GM19468 (cell line): ENCODE results near the gene SLC2A1.

ENCODE experiments used
- ATAC-seq: cut with Tn5 transposase; IDR thresholded peaks from one replicate; pipeline ENCODE4 v1.9.1; 2021; ENCODE audit warnings: mild to moderate bottlenecking, moderate library complexity, moderate number of reproducible peaks; ENCODE audit not compliant: unreplicated experiment; ENCODE audit errors: extremely low read depth

Gene SLC2A1

GRCh38 chr1:42944246-42944928, 14.3 kb downstream of the SLC2A1 start:
- no peak for ATAC-seq

- no peak for ATAC-seq
These were observed 14.9 kb downstream of the SLC2A1 start for GRCh38 chr1:42943728-42944127.

- no peak for ATAC-seq
These were observed 15.5 kb downstream of the SLC2A1 start for GRCh38 chr1:42943166-42943565.

- no peak for ATAC-seq
These were observed 16.2 kb downstream of the SLC2A1 start for GRCh38 chr1:42942444-42942843.

GRCh38 chr1:42941640-42942330, 16.9 kb downstream of the SLC2A1 start:
- no peak for ATAC-seq

GRCh38 chr1:42940851-42941639, 17.6 kb downstream of the SLC2A1 start:
- ATAC-seq, result no peak

- no peak for ATAC-seq
These were observed 19.7 kb downstream of the SLC2A1 start for GRCh38 chr1:42938645-42939615.

GRCh38 chr1:42937836-42938644, 20.6 kb downstream of the SLC2A1 start:
- no peak for ATAC-seq

GRCh38 chr1:42937141-42937696, 21.4 kb downstream of the SLC2A1 start:
- ATAC-seq, result no peak

GRCh38 chr1:42936309-42937078, 22.2 kb downstream of the SLC2A1 start:
- ATAC-seq, result no peak

GRCh38 chr1:42935971-42936308, 22.7 kb downstream of the SLC2A1 start:
- ATAC-seq, result no peak

GRCh38 chr1:42935313-42935895, 23.3 kb downstream of the SLC2A1 start:
- ATAC-seq, result peak; percentile 25

GRCh38 chr1:42934541-42935312, 23.9 kb downstream of the SLC2A1 start:
- ATAC-seq, result no peak

GRCh38 chr1:42933610-42934491, 24.8 kb downstream of the SLC2A1 start:
- ATAC-seq, result no peak

- no peak for ATAC-seq
These were observed 25.5 kb downstream of the SLC2A1 start for GRCh38 chr1:42933060-42933586.

- ATAC-seq, result no peak
These were observed 26.2 kb downstream of the SLC2A1 start for GRCh38 chr1:42932442-42932941.
